Neutrophil (primary cell): Measurements from ENCODE around the gene TRPM2.

Experiments
- H3K27ac ChIP-seq: fragments of 200-600 bp; sonication (generic); 2 replicates; pipeline ENCODE4 v1.5.1; 2016; ENCODE audit warnings: mild to moderate bottlenecking, moderate library complexity
- H3K27me3 ChIP-seq: fragments of 200-600 bp; sonication (generic); 2 replicates; pipeline ENCODE4 v1.6.0; 2016; ENCODE audit warnings: mild to moderate bottlenecking
- H3K36me3 ChIP-seq: fragments of 200-600 bp; sonication (generic); 2 replicates; pipeline ENCODE4 v1.5.1; 2017
- H3K4me1 ChIP-seq, 2 experiments: fragments of 200-600 bp in 1 of 2; sonication (generic) in 1 of 2; 1 replicate in 1 of 2; 2 replicates in 1 of 2; pipeline versions ENCODE4 v1.5.1 to v1.6.1; 2013 to 2016; ENCODE audit warnings: low read depth in 1 of 2, low read length in 1 of 2, mild to moderate bottlenecking in 1 of 2, moderate library complexity in 1 of 2; ENCODE audit not compliant: control insufficient read depth in 1 of 2, insufficient read depth in 1 of 2
- H3K4me3 ChIP-seq, 2 experiments: fragments of 200-600 bp in 1 of 2; sonication (generic) in 1 of 2; 1 replicate in 1 of 2; 2 replicates in 1 of 2; pipeline ENCODE4 v1.5.1; 2013 to 2016; ENCODE audit warnings: low read depth in 1 of 2, low read length in 1 of 2, mild to moderate bottlenecking in 1 of 2, moderate library complexity in 1 of 2
- H3K9me3 ChIP-seq: fragments of 200-600 bp; sonication (generic); 2 replicates; pipeline ENCODE4 v1.5.1; 2016
- TF ChIP-seq, protein P1 (sequence below): fragments of 200-600 bp; sonication (generic); IDR thresholded peaks from 2 replicates; pipeline ENCODE4 v1.5.1; 2016; ENCODE audit warnings: antibody characterized with exemption

TRPM2 gene

DNA sequence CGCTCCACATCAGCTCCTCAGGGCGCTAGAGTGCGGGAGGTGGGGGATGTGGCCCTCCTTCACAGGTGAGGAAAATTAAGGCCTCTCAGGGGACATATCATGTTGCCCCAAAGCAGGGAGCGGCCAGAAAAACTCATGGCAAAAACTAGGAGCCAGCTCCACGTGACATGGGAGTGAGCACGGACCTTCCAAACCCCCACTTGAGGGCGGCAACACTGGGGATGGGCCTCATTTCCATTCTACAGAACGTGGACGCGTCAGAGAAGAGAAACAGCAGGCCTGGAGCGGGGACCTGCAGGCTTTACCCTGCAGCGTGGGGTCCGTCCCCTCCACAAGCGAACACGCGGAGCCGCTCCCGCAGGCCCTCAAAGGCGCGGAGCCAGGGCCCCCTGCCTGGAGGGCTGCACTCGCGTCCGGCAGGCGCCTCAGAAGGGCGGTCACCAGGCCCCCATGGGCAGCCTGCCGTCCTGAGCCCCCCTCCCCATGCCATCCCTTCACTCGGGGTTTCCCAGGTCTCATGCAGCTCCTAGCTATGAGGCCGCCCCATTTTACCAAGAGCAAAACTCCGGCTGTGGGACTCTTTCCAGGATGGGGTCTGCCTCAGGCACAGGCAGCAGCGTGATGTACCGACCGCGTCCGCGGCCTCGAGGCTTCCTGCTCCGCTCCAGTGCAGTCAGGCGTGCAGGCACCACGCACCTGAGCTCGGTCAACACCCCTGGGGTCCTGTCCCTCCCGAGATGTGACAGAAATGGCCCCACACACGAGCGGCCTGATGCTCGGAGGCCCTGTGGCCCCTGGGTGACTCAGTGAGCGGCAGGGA lies 19.7 kb upstream of the TRPM2 start:
- no peaks in the 10 kb centered on the region for H3K9me3 ChIP-seq
- no peak overlapping the region for H3K27ac ChIP-seq
- no peak overlapping the region for H3K4me3 ChIP-seq
- H3K4me1 ChIP-seq = peaks cover 0 to 6% of the 10 kb centered on the region in 2 experiments
- TF ChIP-seq, protein P1, sequence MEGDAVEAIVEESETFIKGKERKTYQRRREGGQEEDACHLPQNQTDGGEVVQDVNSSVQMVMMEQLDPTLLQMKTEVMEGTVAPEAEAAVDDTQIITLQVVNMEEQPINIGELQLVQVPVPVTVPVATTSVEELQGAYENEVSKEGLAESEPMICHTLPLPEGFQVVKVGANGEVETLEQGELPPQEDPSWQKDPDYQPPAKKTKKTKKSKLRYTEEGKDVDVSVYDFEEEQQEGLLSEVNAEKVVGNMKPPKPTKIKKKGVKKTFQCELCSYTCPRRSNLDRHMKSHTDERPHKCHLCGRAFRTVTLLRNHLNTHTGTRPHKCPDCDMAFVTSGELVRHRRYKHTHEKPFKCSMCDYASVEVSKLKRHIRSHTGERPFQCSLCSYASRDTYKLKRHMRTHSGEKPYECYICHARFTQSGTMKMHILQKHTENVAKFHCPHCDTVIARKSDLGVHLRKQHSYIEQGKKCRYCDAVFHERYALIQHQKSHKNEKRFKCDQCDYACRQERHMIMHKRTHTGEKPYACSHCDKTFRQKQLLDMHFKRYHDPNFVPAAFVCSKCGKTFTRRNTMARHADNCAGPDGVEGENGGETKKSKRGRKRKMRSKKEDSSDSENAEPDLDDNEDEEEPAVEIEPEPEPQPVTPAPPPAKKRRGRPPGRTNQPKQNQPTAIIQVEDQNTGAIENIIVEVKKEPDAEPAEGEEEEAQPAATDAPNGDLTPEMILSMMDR = no peak
- H3K36me3 ChIP-seq = no peaks in the 10 kb centered on the region
- H3K27me3 ChIP-seq = no peaks in the 10 kb centered on the region

DNA sequence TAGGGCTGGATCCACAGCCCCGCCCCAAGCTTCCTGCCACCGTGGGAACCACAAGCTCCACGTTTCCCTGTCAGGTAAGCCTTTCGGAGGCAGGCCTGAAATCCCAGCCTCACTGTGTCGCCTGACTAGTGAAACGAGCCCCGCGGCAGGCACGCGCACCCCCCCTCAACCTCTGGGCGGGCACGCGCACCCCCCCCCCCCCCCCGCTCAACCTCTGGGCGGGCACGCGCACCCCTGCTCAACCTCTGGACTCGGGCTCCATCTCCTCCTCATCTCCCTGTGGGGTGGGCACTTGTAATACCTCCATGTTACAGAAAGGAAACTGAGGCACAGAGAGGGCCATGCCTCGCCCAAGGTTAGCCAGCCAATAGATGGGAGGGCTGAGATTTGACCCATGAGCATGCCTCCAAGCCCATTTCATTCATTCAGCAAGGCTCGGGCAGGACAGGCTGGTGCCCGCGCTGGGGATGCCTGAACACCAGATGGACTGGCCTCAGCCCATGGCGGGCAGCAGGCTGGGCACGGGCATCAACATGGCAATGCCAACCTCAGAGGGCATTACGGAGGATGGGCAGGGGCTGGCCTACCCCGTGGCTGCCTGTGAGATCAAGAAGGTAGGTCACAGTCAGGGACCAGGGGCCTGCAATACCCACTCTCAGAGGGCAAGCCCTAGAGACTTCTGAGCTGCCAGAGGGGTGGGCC lies 18.9 kb upstream of the TRPM2 start:
- Histone ChIP-seq H3K4me1 (peaks cover 2 to 8% of the 10 kb centered on the region in 2 experiments), H3K27ac (no peak overlapping the region), H3K36me3 (no peaks in the 10 kb centered on the region), H3K9me3 (no peaks in the 10 kb centered on the region), H3K4me3 (no peak overlapping the region), H3K27me3 (no peaks in the 10 kb centered on the region)
- TF ChIP-seq, protein P1 = no peak

DNA sequence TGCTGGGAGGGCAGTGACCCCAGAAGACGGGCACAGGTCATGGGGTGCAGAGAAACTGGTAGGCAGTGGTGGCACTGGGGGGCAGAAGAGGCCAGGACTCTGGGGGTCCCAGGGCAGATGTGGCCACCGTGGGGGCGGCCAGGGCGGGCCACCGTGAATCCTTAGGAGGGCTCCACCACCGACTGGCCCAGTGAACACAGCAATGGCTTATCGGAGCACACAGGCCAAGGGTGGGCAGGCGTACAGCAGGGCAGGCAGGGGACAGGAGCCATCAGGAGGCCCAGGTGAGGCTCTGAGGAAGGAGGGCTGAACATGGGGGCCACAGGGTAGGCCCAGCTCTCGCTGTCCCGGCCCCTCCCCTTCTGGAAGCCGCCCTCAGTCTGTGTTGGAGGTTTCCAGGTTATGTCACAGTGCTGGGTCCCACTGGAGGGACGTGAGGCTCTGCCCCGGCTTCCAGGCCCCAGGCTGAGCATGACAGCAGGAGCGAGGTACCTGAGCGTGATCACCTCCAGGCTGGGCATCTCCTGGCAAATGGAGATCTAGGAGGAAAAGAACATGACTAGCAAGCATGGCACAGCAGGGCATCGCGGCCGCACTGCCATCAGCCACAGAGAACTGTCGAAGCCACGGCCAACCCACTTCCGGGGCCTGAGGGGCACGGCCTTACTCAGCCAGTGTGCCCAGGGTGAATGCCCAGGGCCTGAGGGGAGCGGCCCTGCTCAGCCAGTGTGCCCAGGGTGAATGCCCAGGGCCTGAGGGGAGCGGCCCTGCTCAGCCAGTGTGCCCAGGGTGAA lies 18.0 kb upstream of the TRPM2 start:
- peaks cover 10 to 18% of the 10 kb centered on the region in 2 experiments for H3K4me1 ChIP-seq
- H3K27ac ChIP-seq = no peak overlapping the region
- H3K36me3 ChIP-seq = no peaks in the 10 kb centered on the region
- H3K9me3 ChIP-seq = no peaks in the 10 kb centered on the region
- no peak overlapping the region for H3K4me3 ChIP-seq
- no peaks in the 10 kb centered on the region for H3K27me3 ChIP-seq
- TF ChIP-seq, protein P1 = no peak

DNA sequence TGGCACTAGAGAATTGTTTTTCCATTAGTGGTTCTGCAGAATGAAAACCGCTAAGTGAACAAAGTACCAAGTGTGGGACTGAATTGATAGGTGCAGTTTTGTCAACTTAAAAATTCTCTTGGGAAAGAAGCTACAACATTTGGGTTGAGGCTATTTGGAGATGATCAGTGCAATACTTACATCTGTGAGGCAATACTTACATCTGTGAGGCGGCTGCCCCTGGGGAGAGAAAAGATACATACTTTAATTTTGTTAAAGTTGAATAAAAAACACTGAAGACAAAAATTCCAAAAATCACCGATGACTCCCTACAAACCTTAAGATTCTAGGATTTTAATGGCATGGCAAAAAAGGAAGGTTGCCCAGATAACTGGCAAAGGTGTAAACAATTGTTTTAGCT lies 16.0 kb upstream of the TRPM2 start:
- no peaks in the 10 kb centered on the region for H3K36me3 ChIP-seq
- H3K9me3 ChIP-seq = no peaks in the 10 kb centered on the region
- TF ChIP-seq, protein P1 = no peak
- peaks cover 10 to 18% of the 10 kb centered on the region in 2 experiments for H3K4me1 ChIP-seq
- H3K4me3 ChIP-seq = no peak overlapping the region
- no peaks in the 10 kb centered on the region for H3K27me3 ChIP-seq
- peak overlapping the region; percentile 96 for H3K27ac ChIP-seq

DNA sequence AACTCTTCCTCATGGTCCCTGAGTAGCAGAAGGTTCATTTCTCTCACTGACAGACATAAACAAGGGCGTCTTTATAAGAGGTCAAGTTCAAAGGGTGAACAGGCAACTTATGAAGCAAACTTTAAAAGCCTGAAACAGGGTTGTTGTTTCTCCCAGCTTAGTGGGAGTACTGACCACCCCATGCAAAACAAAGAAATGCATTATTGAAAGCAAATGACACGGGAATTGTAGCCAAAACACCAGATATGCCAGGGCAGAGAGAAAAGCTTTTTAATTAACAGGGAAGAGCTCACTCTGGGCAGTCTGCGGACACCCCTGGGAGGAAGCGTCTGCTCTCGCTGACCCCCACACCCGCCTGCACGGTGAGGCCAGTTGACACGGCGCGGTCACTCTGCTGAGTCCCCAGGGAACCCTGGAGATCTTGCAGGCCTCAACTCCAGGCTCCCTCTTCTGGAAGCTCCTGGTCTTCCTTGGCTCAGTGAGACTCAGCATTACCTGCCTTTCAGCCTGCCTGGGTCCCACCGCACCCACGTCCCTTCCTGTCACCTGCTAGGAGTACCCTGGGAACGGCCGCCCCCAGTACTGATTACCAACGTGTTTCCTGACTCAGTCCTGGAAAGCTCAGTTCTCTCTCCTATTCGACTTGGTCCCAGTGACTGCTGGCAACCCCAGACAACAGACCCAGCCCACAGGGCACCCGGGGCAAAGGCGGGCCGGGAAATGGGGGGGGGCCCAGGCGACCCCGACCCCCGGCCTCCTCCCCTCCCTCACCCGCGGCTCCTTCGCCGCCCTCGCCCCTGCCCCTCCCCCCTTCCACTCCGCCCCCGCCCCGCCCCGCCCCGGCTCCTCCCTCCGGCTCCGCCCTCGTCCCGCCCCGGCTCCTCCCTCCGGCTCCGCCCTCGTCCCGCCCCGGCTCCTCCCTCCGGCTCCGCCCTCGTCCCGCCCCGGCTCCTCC lies 15.2 kb upstream of the TRPM2 start:
- Histone ChIP-seq H3K27me3 (no peaks in the 10 kb centered on the region), H3K4me3 (peak overlapping the region in 1 of 2 experiments; percentile 38), H3K9me3 (no peaks in the 10 kb centered on the region), H3K4me1 (peaks cover 10 to 18% of the 10 kb centered on the region in 2 experiments), H3K27ac (peak overlapping the region; percentile 96), H3K36me3 (no peaks in the 10 kb centered on the region)
- TF ChIP-seq, protein P1 = no peak
